Adrenal gland (tissue), 12 donors: ENCODE data around the gene ABCB10. TPM values are rescaled to one million over a fixed set of nuclear protein-coding genes. Genes with fewer than 3 reads are reported as not detected.

ENCODE experiments used
- DNase-seq, 7 donors: peaks; one replicate each; pipeline ENCODE4 v3.0.0-alpha.2; 2019 to 2020
- H3K27ac ChIP-seq, 5 donors: fragments of 200-600 bp; sonication (generic) in 4 of 5; 1 replicate in 3 of 5; 2 replicates in 2 of 5; pipeline versions ENCODE4 v1.5.1 to v1.8.0; 2016 to 2020; ENCODE audit warnings: mild to moderate bottlenecking in 1 of 5
- H3K27me3 ChIP-seq: fragments of 200-600 bp; 2 replicates; pipeline ENCODE4 v1.8.0; 2021
- H3K36me3 ChIP-seq, 2 donors: fragments of 200-600 bp; replicated peaks in 1 of 2; 1 replicate in 1 of 2; 2 replicates in 1 of 2; pipeline versions ENCODE4 v1.5.1 to v1.8.0; 2018 to 2022
- H3K4me1 ChIP-seq, 2 donors: fragments of 200-600 bp; replicated peaks in 1 of 2; 1 replicate in 1 of 2; 2 replicates in 1 of 2; pipeline versions ENCODE4 v1.5.1 to v1.8.0; 2018 to 2021
- H3K4me3 ChIP-seq, 4 donors: fragments of 200-600 bp; sonication (generic) in 3 of 4; one replicate each; pipeline ENCODE4 v1.5.1; 2016 to 2018
- H3K9me3 ChIP-seq, 3 donors: fragments of 200-600 bp; sonication (generic) in 1 of 3; replicated peaks in 1 of 3; 1 replicate in 2 of 3; 2 replicates in 1 of 3; pipeline versions ENCODE4 v1.5.1 to v1.8.0; 2016 to 2021
- CTCF ChIP-seq, 6 experiments: fragments of 450-650 bp in 4 of 6; fragments of 200-600 bp in 2 of 6; sonication (generic) in 1 of 6; IDR thresholded peaks; 1 replicate in 5 of 6; 2 replicates in 1 of 6; pipeline versions ENCODE4 v1.5.1 to v1.8.0; 2016 to 2021; ENCODE audit warnings: antibody characterized with exemption in 6 of 6, mild to moderate bottlenecking in 2 of 6, moderate library complexity in 1 of 6
- POLR2A ChIP-seq, 2 donors: fragments of 450-650 bp; IDR thresholded peaks; one replicate each; pipeline ENCODE4 v1.6.1; 2017; ENCODE audit warnings: antibody characterized with exemption in 2 of 2, mild to moderate bottlenecking in 2 of 2, moderate library complexity in 1 of 2
- WGBS, 4 donors: extraction: QIAGEN DNeasy Blood & Tissue Kit in 2 of 4; methylation state at CpG; one replicate each; pipeline versions ENCODE4 v1.1.5 to v1.1.7; 2013 to 2017; 5-methylcytosine and 5-hydroxymethylcytosine counted together
- intact Hi-C, 2 donors: fragments of 100-400 bp; cut with DNase I; formaldehyde crosslinking; loops; one replicate each; pipeline versions ENCODE4 v1.14.1 to v1.15.0; 2022 to 2023
- polyA plus RNA-seq, 3 donors: library from polyadenylated mRNA; stranded (reverse); fragments of 200-250 nt in 2 of 3; fragments of 350-450 nt in 1 of 3; fragmentation: Illumina TruSeq in 1 of 3; extraction: RNeasy Lipid Tissue Mini Kit (QIAGEN cat#74804) in 1 of 3; gene quantifications; one replicate each; pipeline ENCODE4 v1.2.3, GENCODE V29; 2013 to 2014
- total RNA-seq, 9 donors: library from RNA; depleted of rRNA in 4 of 9; stranded (reverse); fragments of >200 nt in 4 of 9; fragments of 120-200 nt in 1 of 9; fragmentation: NEBNext Ultra II Directional in 1 of 9; extraction: Animal tissue kit (Norgen Biotek cat#: 25700) in 1 of 9; gene quantifications; one replicate each; pipeline versions ENCODE4 v1.1.0 to v1.2.4, GENCODE V29; 2013 to 2023
- donor health status: healthy with polysubstance abuse.
- donor health status: Bipolar disorder and iron deficiency.
- donor health status: DM: yes; HTN: yes; CAD: no.
- donor health status: DM: no; HTN: no; CAD: no.
- donor health status: DM: no; HTN: no; CAD: no.
- donor health status: DM: yes; HTN: yes; CAD: no.

ABCB10 gene
- total and polyA plus RNA-seq, 12 donors, result 4.7 to 15.0 (median 12.2) TPM

DNA sequence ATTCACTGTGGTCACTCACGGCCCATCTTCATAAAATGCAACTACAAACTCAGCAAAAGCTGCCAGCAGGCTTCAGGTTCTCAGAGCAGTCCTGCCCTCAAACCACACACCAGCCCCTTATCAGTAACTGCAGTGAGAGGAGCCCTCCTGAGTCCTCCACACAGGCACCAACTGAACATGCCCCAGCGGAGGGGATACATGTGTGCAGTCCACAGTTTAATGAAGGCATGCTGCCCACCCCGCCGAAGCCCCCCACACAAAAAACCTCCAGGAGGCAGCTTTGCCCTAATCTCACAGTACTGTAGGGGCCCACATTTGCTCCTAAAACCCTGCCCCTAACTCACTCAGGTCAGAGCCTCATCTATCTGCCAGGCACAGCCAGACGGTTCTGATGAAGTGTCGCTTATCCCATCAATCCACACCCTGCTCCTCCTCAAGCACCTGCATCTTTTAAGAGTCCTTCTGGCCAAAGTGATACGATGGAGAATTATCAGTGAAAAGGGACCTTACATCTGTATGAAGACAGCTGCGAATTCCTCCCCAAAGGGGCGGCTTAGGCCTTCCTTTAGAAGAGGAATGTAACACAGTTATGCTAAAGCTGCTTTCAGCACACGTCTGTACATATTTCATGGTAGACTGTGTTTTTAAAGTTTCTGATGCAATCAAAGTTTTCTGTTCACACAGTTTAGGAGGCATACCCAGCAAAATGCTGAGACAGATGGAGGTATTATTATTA, 3.5 kb downstream of the ABCB10 start:
- no peak for TF ChIP-seq POLR2A (IDR thresholded peaks at IDR 0.05)
- TF ChIP-seq CTCF (IDR thresholded peaks at IDR 0.05), result no peak
- no peaks in the 10 kb centered on the region for H3K36me3 ChIP-seq
- H3K27ac ChIP-seq, result no peak overlapping the region
- intact Hi-C loops, result loop anchor here in 1 of 2 donors (5.0 kb wide), 1 partner anchor 72 kb away; the partner anchor contains the start of genes TAF5L and URB2
- 86 to 90% (median 87%) methylated on average over 10 of the region's 10 CpGs for WGBS, 4 donors
- no peak overlapping the region for H3K4me3 ChIP-seq
- no peaks in the 10 kb centered on the region for H3K27me3 ChIP-seq
- H3K4me1 ChIP-seq, result peaks cover 0 to 51% of the 10 kb centered on the region in 2 donors
- peak in 1 of 7 donors; percentile 39 for DNase-seq
- no peaks in the 10 kb centered on the region for H3K9me3 ChIP-seq

DNA sequence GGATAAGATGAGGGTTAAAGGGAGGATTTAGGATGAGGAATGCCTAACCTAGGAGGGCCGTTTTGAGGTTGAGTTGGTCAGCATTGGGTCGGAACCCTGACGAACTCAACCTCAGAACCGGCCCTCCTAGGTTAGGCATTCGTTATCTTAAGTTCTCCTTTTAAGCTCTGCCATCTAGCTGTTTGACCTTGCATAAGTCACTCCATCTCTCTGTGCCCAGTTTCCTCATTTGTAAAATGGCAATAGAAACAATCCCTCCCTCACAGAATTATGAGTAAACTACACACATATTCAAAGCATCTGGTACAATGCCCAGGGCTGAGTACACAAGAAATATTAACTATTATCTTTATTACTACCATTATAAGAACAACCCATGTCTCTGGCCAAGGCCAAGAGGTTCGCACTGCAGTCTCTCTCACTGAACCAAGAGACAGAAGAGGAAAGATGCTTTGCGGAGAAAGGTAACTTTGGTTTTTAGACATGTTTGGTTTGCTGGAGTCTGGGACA, 4.8 kb downstream of the ABCB10 start:
- TF ChIP-seq CTCF (IDR thresholded peaks at IDR 0.05) (no peak), POLR2A (IDR thresholded peaks at IDR 0.05) (no peak)
- H3K27me3 ChIP-seq, result no peaks in the 10 kb centered on the region
- WGBS, 4 donors, result 44 to 60% (median 57%) methylated on average over 7 of the region's 7 CpGs
- no peak overlapping the region for H3K4me3 ChIP-seq
- peaks cover 0 to 46% of the 10 kb centered on the region in 2 donors for H3K4me1 ChIP-seq
- H3K9me3 ChIP-seq, result no peaks in the 10 kb centered on the region
- H3K36me3 ChIP-seq, result peaks cover 0 to 5% of the 10 kb centered on the region in 2 donors
- intact Hi-C loops, result no loop called here
- H3K27ac ChIP-seq, result peak overlapping the region in 1 of 5 donors; percentile 8
- DNase-seq, result peak in 4 of 7 donors; percentile 21 to 47 (median 31)

DNA sequence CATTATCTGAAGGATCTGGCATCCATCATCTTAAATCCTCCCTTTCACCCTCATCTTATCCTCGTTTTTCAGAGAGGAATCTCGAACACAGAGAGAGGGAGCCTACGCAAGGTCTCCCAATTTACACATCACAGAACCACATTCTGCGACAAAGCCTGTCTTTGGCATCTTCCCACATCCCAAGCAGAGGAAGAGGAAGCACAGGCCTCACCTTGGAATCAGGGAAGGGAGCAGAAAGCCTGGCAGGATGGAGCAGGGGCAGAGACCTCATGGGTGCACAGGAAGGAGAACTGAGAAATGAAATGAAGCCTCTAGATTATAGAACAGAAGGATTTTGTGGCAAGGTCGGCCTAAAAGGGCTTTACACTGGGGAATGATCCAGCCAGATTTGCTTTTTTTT, 5.8 kb downstream of the ABCB10 start:
- Histone ChIP-seq H3K36me3 (peaks cover 0 to 8% of the 10 kb centered on the region in 2 donors), H3K9me3 (no peaks in the 10 kb centered on the region), H3K27ac (no peak overlapping the region), H3K4me1 (peaks cover 0 to 46% of the 10 kb centered on the region in 2 donors), H3K27me3 (no peaks in the 10 kb centered on the region), H3K4me3 (no peak overlapping the region)
- peak in 1 of 7 donors; percentile 27 for DNase-seq
- 70 to 78% (median 75%) methylated on average over 5 of the region's 5 CpGs for WGBS, 4 donors
- no peak for TF ChIP-seq CTCF (IDR thresholded peaks at IDR 0.05)
- no peak for TF ChIP-seq POLR2A (IDR thresholded peaks at IDR 0.05)
- intact Hi-C loops, result no loop called here

GRCh38 chr1:229550812-229551567, 7.5 kb downstream of the ABCB10 start:
- H3K4me3 ChIP-seq, result no peak overlapping the region
- 67 to 79% (median 72%) methylated on average over 3 of the region's 3 CpGs for WGBS, 4 donors
- peaks cover 0 to 22% of the 10 kb centered on the region in 2 donors for H3K36me3 ChIP-seq
- H3K27ac ChIP-seq, result peak overlapping the region in 1 of 5 donors; percentile 3
- H3K4me1 ChIP-seq, result peaks cover 0 to 32% of the 10 kb centered on the region in 2 donors
- no peaks in the 10 kb centered on the region for H3K27me3 ChIP-seq
- peak in 1 of 7 donors; percentile 21 for DNase-seq
- no peaks in the 10 kb centered on the region for H3K9me3 ChIP-seq
- intact Hi-C loops, result no loop called here
- TF ChIP-seq POLR2A (IDR thresholded peaks at IDR 0.05) (no peak), CTCF (IDR thresholded peaks at IDR 0.05) (no peak)
